HepG2 (cell line): ENCODE measurements around the gene ATG13. TPM values are rescaled to one million over a fixed set of nuclear protein-coding genes. Genes with fewer than 3 reads are reported as not detected.

Experiments
- ARID2 ChIP-seq: sonication (generic); formaldehyde crosslinking; IDR thresholded peaks from 2 replicates; pipeline ENCODE4 v1.8.1; 2022; ENCODE audit warnings: mild to moderate bottlenecking, missing genetic modification reagents, borderline replicate concordance
- ARNT2 ChIP-seq: sonication (generic); formaldehyde crosslinking; IDR thresholded peaks from 2 replicates; pipeline ENCODE4 v1.8.0; 2022; ENCODE audit warnings: mild to moderate bottlenecking, low read depth, missing genetic modification reagents, moderate library complexity
- CENPBD1 ChIP-seq: sonication (generic); formaldehyde crosslinking; IDR thresholded peaks from 2 replicates; pipeline ENCODE4 v1.8.0; 2022; ENCODE audit warnings: missing genetic modification reagents, low read depth, mild to moderate bottlenecking, borderline replicate concordance
- EP300 ChIP-seq, 3 experiments: sonication (generic) in 1 of 3; formaldehyde crosslinking in 1 of 3; IDR thresholded peaks; 2 replicates each; pipeline versions ENCODE4 v1.5.1 to v1.6.1; 2011 to 2020; ENCODE audit warnings: low read depth in 2 of 3, low read length in 2 of 3, borderline replicate concordance in 1 of 3, improper control_type of control experiment in 1 of 3, mild to moderate bottlenecking in 1 of 3, missing genetic modification reagents in 1 of 3, moderate library complexity in 1 of 3
- JDP2 ChIP-seq: sonication (generic); formaldehyde crosslinking; IDR thresholded peaks from 2 replicates; pipeline ENCODE4 v1.8.1; 2022; ENCODE audit warnings: missing genetic modification reagents, borderline replicate concordance
- KLF11 ChIP-seq: IDR thresholded peaks from 2 replicates; pipeline ENCODE4 v1.6.1; 2016; ENCODE audit warnings: missing compliant biosample characterization
- MAFK ChIP-seq, 2 experiments: IDR thresholded peaks in 1 of 2; conservative IDR thresholded peaks in 1 of 2; 2 replicates each; pipeline ENCODE4 v1.6.1; 2011; ENCODE audit warnings: improper control_type of control experiment in 2 of 2, low read length in 2 of 2
- MEIS1 ChIP-seq: sonication (generic); formaldehyde crosslinking; IDR thresholded peaks from 2 replicates; pipeline ENCODE4 v1.9.0; 2021; ENCODE audit warnings: mild to moderate bottlenecking, missing genetic modification reagents, moderate library complexity, borderline replicate concordance
- NONO ChIP-seq, 2 experiments: fragments of 450-650 bp in 1 of 2; sonication (generic) in 1 of 2; formaldehyde crosslinking in 1 of 2; IDR thresholded peaks in 1 of 2; conservative IDR thresholded peaks in 1 of 2; 2 replicates each; pipeline versions ENCODE4 v1.6.1 to v1.8.0; 2017 to 2022; ENCODE audit warnings: mild to moderate bottlenecking in 1 of 2, missing genetic modification reagents in 1 of 2, moderate library complexity in 1 of 2
- NRL ChIP-seq: sonication (generic); formaldehyde crosslinking; IDR thresholded peaks from 2 replicates; pipeline ENCODE4 v1.5.0; 2020; ENCODE audit warnings: missing genetic modification reagents, mild to moderate bottlenecking, moderate library complexity, borderline replicate concordance
- RBAK ChIP-seq: sonication (generic); formaldehyde crosslinking; IDR thresholded peaks from 2 replicates; pipeline ENCODE4 v1.5.1; 2020; ENCODE audit warnings: mild to moderate bottlenecking, missing genetic modification reagents
- SMARCE1 ChIP-seq: fragments of 450-650 bp; IDR thresholded peaks from 2 replicates; pipeline ENCODE4 v1.6.1; 2017; ENCODE audit warnings: borderline replicate concordance
- SYNCRIP ChIP-seq: fragments of 200-400 bp; formaldehyde crosslinking; IDR thresholded peaks from 2 replicates; pipeline ENCODE4 v1.6.1; 2018; ENCODE audit warnings: mild to moderate bottlenecking, low read depth, low read length; ENCODE audit not compliant: insufficient read depth
- ZBTB2 ChIP-seq: sonication (generic); formaldehyde crosslinking; IDR thresholded peaks from 2 replicates; pipeline ENCODE4 v1.8.0; 2022; ENCODE audit warnings: low read depth, missing genetic modification reagents
- ZBTB8A ChIP-seq: sonication (generic); formaldehyde crosslinking; IDR thresholded peaks from 2 replicates; pipeline ENCODE4 v1.4.0; 2020; ENCODE audit warnings: mild to moderate bottlenecking, low read depth, missing genetic modification reagents, borderline replicate concordance
- ZNF138 ChIP-seq: sonication (generic); formaldehyde crosslinking; IDR thresholded peaks from 2 replicates; pipeline ENCODE4 v1.5.0; 2020; ENCODE audit warnings: mild to moderate bottlenecking, low read depth, missing genetic modification reagents
- ZNF232 ChIP-seq: sonication (generic); formaldehyde crosslinking; IDR thresholded peaks from 2 replicates; pipeline ENCODE4 v1.4.0; 2020; ENCODE audit warnings: missing genetic modification reagents, borderline replicate concordance
- ZNF263 ChIP-seq: sonication (generic); formaldehyde crosslinking; IDR thresholded peaks from 2 replicates; pipeline ENCODE4 v1.4.0; 2020; ENCODE audit warnings: missing genetic modification reagents
- ZNF280D ChIP-seq: sonication (generic); formaldehyde crosslinking; IDR thresholded peaks from 2 replicates; pipeline ENCODE4 v1.5.1; 2020; ENCODE audit warnings: mild to moderate bottlenecking, missing genetic modification reagents
- ZNF350 ChIP-seq: sonication (generic); formaldehyde crosslinking; IDR thresholded peaks from 2 replicates; pipeline ENCODE4 v1.4.0; 2020; ENCODE audit warnings: mild to moderate bottlenecking, low read depth, missing genetic modification reagents, borderline replicate concordance
- ZNF546 ChIP-seq: sonication (generic); formaldehyde crosslinking; conservative IDR thresholded peaks from 2 replicates; pipeline ENCODE4 v1.8.1; 2023; ENCODE audit warnings: mild to moderate bottlenecking, missing genetic modification reagents
- ZNF737 ChIP-seq: sonication (generic); formaldehyde crosslinking; IDR thresholded peaks from 2 replicates; pipeline ENCODE4 v1.5.0; 2020; ENCODE audit warnings: missing genetic modification reagents, mild to moderate bottlenecking, borderline replicate concordance
- polyA plus RNA-seq, 8 experiments: library from polyadenylated mRNA; depleted of rRNA in 3 of 8; stranded (reverse) in 7 of 8; unstranded in 1 of 8; fragments of >200 nt; fragmentation: Illumina TruSeq in 4 of 8; extraction: Trizol in 4 of 8; gene quantifications; 2 replicates each; pipeline versions ENCODE4 v1.2.1 to v1.2.3, GENCODE V29; 2011 to 2016; ENCODE audit warnings: low read depth in 4 of 8, missing spikeins in 1 of 8, mixed read lengths in 1 of 8; ENCODE audit not compliant: insufficient read depth in 1 of 8
- total RNA-seq, 5 experiments: library from RNA; depleted of rRNA; stranded (reverse); fragments of >200 nt; fragmentation: Illumina TruSeq; extraction: Trizol; gene quantifications; 2 replicates each; pipeline ENCODE4 v1.2.3, GENCODE V29; 2016; ENCODE audit warnings: low read depth in 1 of 5

The ATG13 gene
- total and polyA plus RNA-seq, 2 of the 13 experiments (the other 11 are each of a cell fraction or from before 2014, with no cell fraction given), result 55.0 to 77.3 TPM

GRCh38 chr11:46718155-46719019, 101.0 kb downstream of the ATG13 start (continued):
- TF ChIP-seq SYNCRIP (no peak), KLF11 (CRISPR knock-in tag) (peak; percentile 78; the same call in 1 of the 2 replicates), MEIS1 (CRISPR knock-in tag) (0 out of 2 replicates have a peak, but pooled peaks have one; percentile 18), EP300 (IDR thresholded peaks at IDR 0.05; ENCODE audit: low read depth in 2 of 2, low read length in 2 of 2) (peak; percentile 77 to 97; a peak in 2 of 4 replicates), EP300 (CRISPR knock-in tag; IDR thresholded peaks at IDR 0.05; ENCODE audit: borderline replicate concordance) (peak; percentile 96), ZNF350 (CRISPR knock-in tag) (peak; percentile 84), ARID2 (no peak), ZBTB2 (no peak; the same call in none of the 2 replicates), ZNF737 (no peak), RBAK (no peak), NONO (IDR thresholded peaks at IDR 0.05) (no peak), NONO (CRISPR knock-in tag; conservative IDR thresholded peaks at IDR 0.05) (peak; percentile 96), ZNF138 (no peak), ZNF263 (CRISPR knock-in tag) (peak; percentile 63), ZNF232 (peak; percentile 62; the same call in 1 of the 2 replicates), JDP2 (no peak), MAFK (conservative IDR thresholded peaks at IDR 0.05 in 1 of 2, IDR thresholded peaks at IDR 0.05 in 1 of 2; ENCODE audit: low read length in 2 of 2) (no peak), ARNT2 (CRISPR knock-in tag) (0 out of 2 replicates have a peak, but pooled peaks have one; percentile 32), CENPBD1 (CRISPR knock-in tag) (no peak), ZNF280D (peak; percentile 70; the same call in 1 of the 2 replicates), SMARCE1 (no peak), ZNF546 (CRISPR knock-in tag) (peak; percentile 79), NRL (CRISPR knock-in tag) (no peak; the same call in 1 of the 2 replicates), ZBTB8A (no peak)
